ENCODE data around the gene CDH23. TPM values are rescaled to one million over a fixed set of nuclear protein-coding genes. Genes with fewer than 3 reads are reported as not detected.

CDH23 gene
- polyA plus RNA-seq, 1 donor (not counting 4 experiments of a cell fraction or from before 2014, with no cell fraction given), result 0.01 TPM

- no peaks in the 10 kb centered on the region for H3K9me3 ChIP-seq (ENCODE audit: control insufficient read depth, low read depth, low read length)
- no peaks in the 10 kb centered on the region for H4K20me1 ChIP-seq (ENCODE audit: control insufficient read depth, extremely low read depth, insufficient read depth, low read length)
- no peaks in the 10 kb centered on the region for H3K36me3 ChIP-seq (ENCODE audit: control insufficient read depth in 2 of 2, extremely low read depth in 1 of 2, insufficient read depth in 2 of 2, low read length in 2 of 2)
- H3K27me3 ChIP-seq (ENCODE audit: control insufficient read depth, extremely low read depth, insufficient read depth, low read length), result peaks cover 6% of the 10 kb centered on the region
- no peaks in the 10 kb centered on the region for H3K4me1 ChIP-seq (ENCODE audit: control insufficient read depth, extremely low read depth, insufficient read depth, low read length)
- TF ChIP-seq EZH2 (IDR thresholded peaks at IDR 0.05; ENCODE audit: low read length), result no peak
- TF ChIP-seq, protein P1, sequence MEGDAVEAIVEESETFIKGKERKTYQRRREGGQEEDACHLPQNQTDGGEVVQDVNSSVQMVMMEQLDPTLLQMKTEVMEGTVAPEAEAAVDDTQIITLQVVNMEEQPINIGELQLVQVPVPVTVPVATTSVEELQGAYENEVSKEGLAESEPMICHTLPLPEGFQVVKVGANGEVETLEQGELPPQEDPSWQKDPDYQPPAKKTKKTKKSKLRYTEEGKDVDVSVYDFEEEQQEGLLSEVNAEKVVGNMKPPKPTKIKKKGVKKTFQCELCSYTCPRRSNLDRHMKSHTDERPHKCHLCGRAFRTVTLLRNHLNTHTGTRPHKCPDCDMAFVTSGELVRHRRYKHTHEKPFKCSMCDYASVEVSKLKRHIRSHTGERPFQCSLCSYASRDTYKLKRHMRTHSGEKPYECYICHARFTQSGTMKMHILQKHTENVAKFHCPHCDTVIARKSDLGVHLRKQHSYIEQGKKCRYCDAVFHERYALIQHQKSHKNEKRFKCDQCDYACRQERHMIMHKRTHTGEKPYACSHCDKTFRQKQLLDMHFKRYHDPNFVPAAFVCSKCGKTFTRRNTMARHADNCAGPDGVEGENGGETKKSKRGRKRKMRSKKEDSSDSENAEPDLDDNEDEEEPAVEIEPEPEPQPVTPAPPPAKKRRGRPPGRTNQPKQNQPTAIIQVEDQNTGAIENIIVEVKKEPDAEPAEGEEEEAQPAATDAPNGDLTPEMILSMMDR (optimal IDR thresholded peaks at IDR 0.05 in 1 of 3, IDR thresholded peaks at IDR 0.05 in 1 of 3, conservative IDR thresholded peaks at IDR 0.05 in 1 of 3; ENCODE audit: extremely low read depth in 1 of 3, insufficient read depth in 2 of 3, low read length in 3 of 3), result no peak
- DNase-seq (ENCODE audit: low read depth, low spot score), result no peak
- H3K79me2 ChIP-seq (ENCODE audit: control insufficient read depth, insufficient read depth, low read length), result no peaks in the 10 kb centered on the region
- H3K4me2 ChIP-seq (ENCODE audit: control insufficient read depth, extremely low read depth, insufficient read depth, low read depth, low read length), result no peak overlapping the region
- dilution Hi-C loops (cut with MboI; ENCODE audit: extremely low pct_ligation_motif_present, low sequenced_read_pairs), result no loop called here
- H3K9ac ChIP-seq (ENCODE audit: control insufficient read depth, extremely low read depth, insufficient read depth, low read length), result no peak overlapping the region
- no peak for FAIRE-seq
- no peaks in the 10 kb centered on the region for H3K9me1 ChIP-seq (ENCODE audit: control insufficient read depth, extremely low read depth, insufficient read depth, low read length)
- no peak overlapping the region for H3K27ac ChIP-seq (ENCODE audit: control insufficient read depth, insufficient read depth, low read length)
- H3K4me3 ChIP-seq (ENCODE audit: control insufficient read depth in 2 of 3, extremely low read depth in 1 of 3, insufficient read depth in 2 of 3, low read depth in 1 of 3, low read length in 3 of 3), result no peak overlapping the region
- no peak overlapping the region for H2AFZ ChIP-seq (ENCODE audit: control insufficient read depth, low read length)
Measured at GRCh38 chr10:71663311-71663710, 266.6 kb downstream of the CDH23 start.

GRCh38 chr10:71664585-71664984, 267.9 kb downstream of the CDH23 start:
- Histone ChIP-seq H3K9ac (ENCODE audit: control insufficient read depth, extremely low read depth, insufficient read depth, low read length) (no peak overlapping the region), H3K4me1 (ENCODE audit: control insufficient read depth, extremely low read depth, insufficient read depth, low read length) (no peaks in the 10 kb centered on the region), H3K4me2 (ENCODE audit: control insufficient read depth, extremely low read depth, insufficient read depth, low read depth, low read length) (no peak overlapping the region), H4K20me1 (ENCODE audit: control insufficient read depth, extremely low read depth, insufficient read depth, low read length) (no peaks in the 10 kb centered on the region), H3K9me1 (ENCODE audit: control insufficient read depth, extremely low read depth, insufficient read depth, low read length) (no peaks in the 10 kb centered on the region), H3K4me3 (ENCODE audit: control insufficient read depth in 2 of 3, extremely low read depth in 1 of 3, insufficient read depth in 2 of 3, low read depth in 1 of 3, low read length in 3 of 3) (no peak overlapping the region), H3K9me3 (ENCODE audit: control insufficient read depth, low read depth, low read length) (no peaks in the 10 kb centered on the region), H3K27ac (ENCODE audit: control insufficient read depth, insufficient read depth, low read length) (no peak overlapping the region), H3K79me2 (ENCODE audit: control insufficient read depth, insufficient read depth, low read length) (no peaks in the 10 kb centered on the region), H3K36me3 (ENCODE audit: control insufficient read depth in 2 of 2, extremely low read depth in 1 of 2, insufficient read depth in 2 of 2, low read length in 2 of 2) (no peaks in the 10 kb centered on the region), H2AFZ (ENCODE audit: control insufficient read depth, low read length) (no peak overlapping the region), H3K27me3 (ENCODE audit: control insufficient read depth, extremely low read depth, insufficient read depth, low read length) (peaks cover 6% of the 10 kb centered on the region)
- FAIRE-seq (no peak), DNase-seq (ENCODE audit: low read depth, low spot score) (no peak)
- TF ChIP-seq, protein P1 (optimal IDR thresholded peaks at IDR 0.05 in 1 of 3, IDR thresholded peaks at IDR 0.05 in 1 of 3, conservative IDR thresholded peaks at IDR 0.05 in 1 of 3; ENCODE audit: extremely low read depth in 1 of 3, insufficient read depth in 2 of 3, low read length in 3 of 3), result no peak
- TF ChIP-seq EZH2 (IDR thresholded peaks at IDR 0.05; ENCODE audit: low read length), result no peak
- dilution Hi-C loops (cut with MboI; ENCODE audit: extremely low pct_ligation_motif_present, low sequenced_read_pairs), result no loop called here
